Measurements from ENCODE around the gene EDC4. TPM values are rescaled to one million over a fixed set of nuclear protein-coding genes. Genes with fewer than 3 reads are reported as not detected.

The EDC4 gene
- total and polyA plus RNA-seq, 2 of the 13 experiments (the other 11 are each of a cell fraction or from before 2014, with no cell fraction given): 51.4 to 59.1 TPM

GRCh38 chr16:67883872-67884261 lies 11.0 kb downstream of the EDC4 start (continued):
- TF ChIP-seq ZBTB33 (CRISPR knock-in tag; IDR thresholded peaks at IDR 0.05) (peak; percentile 45; the same call in 1 of the 2 replicates), THAP9 (CRISPR knock-in tag; IDR thresholded peaks at IDR 0.05; ENCODE audit: borderline replicate concordance) (peak; percentile 60; the same call in 1 of the 2 replicates), MTERF4 (CRISPR knock-in tag; IDR thresholded peaks at IDR 0.05) (peak; percentile 46; the same call in 1 of the 2 replicates), ZNF510 (CRISPR knock-in tag; IDR thresholded peaks at IDR 0.05; ENCODE audit: low read depth) (no peak), CTCF (CRISPR knock-in tag; IDR thresholded peaks at IDR 0.05) (peak; percentile 96), MTA1 (CRISPR knock-in tag; IDR thresholded peaks at IDR 0.05; ENCODE audit: borderline replicate concordance) (peak; percentile 55; the same call in 1 of the 2 replicates), TFAP4 (IDR thresholded peaks at IDR 0.05; ENCODE audit: borderline replicate concordance, low read depth) (peak; percentile 34; the same call in 1 of the 2 replicates), IKZF5 (CRISPR knock-in tag; IDR thresholded peaks at IDR 0.05) (peak; percentile 30; the same call in 1 of the 2 replicates), ZFP36L1 (CRISPR knock-in tag; IDR thresholded peaks at IDR 0.05) (no peak), SP4 (CRISPR knock-in tag; IDR thresholded peaks at IDR 0.05) (no peak), YEATS2 (CRISPR knock-in tag; IDR thresholded peaks at IDR 0.05; ENCODE audit: borderline replicate concordance) (0 out of 2 replicates have a peak, but pooled peaks have one; percentile 43), SALL1 (CRISPR knock-in tag; IDR thresholded peaks at IDR 0.05) (peak; percentile 62; the same call in 1 of the 2 replicates), ZNF432 (CRISPR knock-in tag; IDR thresholded peaks at IDR 0.05; ENCODE audit: borderline replicate concordance) (no peak), ZNF619 (CRISPR knock-in tag; IDR thresholded peaks at IDR 0.05) (peak; percentile 72; the same call in 1 of the 2 replicates), ZBTB38 (CRISPR knock-in tag; IDR thresholded peaks at IDR 0.05) (peak; percentile 24; the same call in 1 of the 2 replicates), ZNF740 (CRISPR knock-in tag; IDR thresholded peaks at IDR 0.05) (peak; percentile 99), HNRNPL (IDR thresholded peaks at IDR 0.05; ENCODE audit: low read depth, low read length) (peak; percentile 2; the same call in 1 of the 2 replicates)
